Heart left ventricle (tissue), 16 donors: Measurements from ENCODE around the gene GATAD2A. TPM values are rescaled to one million over a fixed set of nuclear protein-coding genes. Genes with fewer than 3 reads are reported as not detected.
"Not testable (repeated sequence)": the region's sequence is repeated elsewhere in the genome, so short reads cannot be mapped to it uniquely, and the experiment has no call there.

Experiments used
- ATAC-seq, 4 donors: fragments of 200-7000 bp; cut with Tn5 transposase; one replicate each; pipeline ENCODE4 v1.9.1; 2020 to 2022; ENCODE audit warnings: moderate library complexity in 4 of 4, mild to moderate bottlenecking in 3 of 4, moderate number of reproducible peaks in 1 of 4
- DNase-seq, 5 donors: peaks; one replicate each; pipeline ENCODE4 v3.0.0-alpha.2; 2020
- H3K27ac ChIP-seq, 12 donors: fragments of 200-600 bp; sonication (generic) in 4 of 12; one replicate each; pipeline versions ENCODE4 v1.5.0 to v1.8.0; 2016 to 2022; ENCODE audit warnings: mild to moderate bottlenecking in 2 of 12
- H3K27me3 ChIP-seq, 9 donors: fragments of 200-600 bp; sonication (generic) in 2 of 9; one replicate each; pipeline versions ENCODE4 v1.5.1 to v1.8.0; 2016 to 2022; ENCODE audit warnings: mild to moderate bottlenecking in 3 of 9
- H3K36me3 ChIP-seq, 9 donors: fragments of 200-600 bp; sonication (generic) in 2 of 9; one replicate each; pipeline versions ENCODE4 v1.5.0 to v1.8.0; 2018 to 2022; ENCODE audit warnings: mild to moderate bottlenecking in 2 of 9
- H3K4me1 ChIP-seq, 12 donors: fragments of 200-600 bp; sonication (generic) in 4 of 12; one replicate each; pipeline versions ENCODE4 v1.5.0 to v1.8.0; 2016 to 2022; ENCODE audit warnings: mild to moderate bottlenecking in 3 of 12
- H3K4me3 ChIP-seq, 12 donors: fragments of 200-600 bp; sonication (generic) in 4 of 12; one replicate each; pipeline versions ENCODE4 v1.5.0 to v1.8.0; 2017 to 2022; ENCODE audit warnings: mild to moderate bottlenecking in 9 of 12, moderate library complexity in 4 of 12
- H3K9me3 ChIP-seq, 12 donors: fragments of 200-600 bp; sonication (generic) in 4 of 12; one replicate each; pipeline versions ENCODE4 v1.5.0 to v1.8.0; 2016 to 2022; ENCODE audit warnings: mild to moderate bottlenecking in 1 of 12
- POLR2A ChIP-seq, 2 donors: fragments of 450-650 bp; IDR thresholded peaks; one replicate each; pipeline ENCODE4 v1.6.1; 2017; ENCODE audit warnings: antibody characterized with exemption in 2 of 2, mild to moderate bottlenecking in 2 of 2, moderate library complexity in 2 of 2
- WGBS, 4 donors: extraction: QIAGEN DNeasy Blood & Tissue Kit in 2 of 4; methylation state at CpG; one replicate each; pipeline versions ENCODE4 v1.1.5 to v1.1.7; 2013 to 2018; 5-methylcytosine and 5-hydroxymethylcytosine counted together
- intact Hi-C, 10 donors: fragments of 100-400 bp; cut with DNase I; formaldehyde crosslinking; loops; one replicate each; pipeline versions ENCODE4 v1.11.1 to v1.14.2; 2022
- polyA plus RNA-seq, 2 donors: library from polyadenylated mRNA; stranded (reverse); fragments of 200-250 nt; gene quantifications; one replicate each; pipeline ENCODE4 v1.2.3, GENCODE V29; 2013
- total RNA-seq, 9 donors: library from RNA; depleted of rRNA in 2 of 9; stranded (reverse); fragments of >200 nt in 2 of 9; fragmentation: NEBNext Ultra II Directional in 3 of 9; extraction: Animal tissue kit (Norgen Biotek cat#: 25700) in 3 of 9; gene quantifications; one replicate each; pipeline versions ENCODE4 v1.1.0 to v1.2.4, GENCODE V29; 2016 to 2023
- TF ChIP-seq, protein P1 (sequence below), 12 donors: fragments of 200-600 bp; sonication (generic) in 4 of 12; IDR thresholded peaks; one replicate each; pipeline versions ENCODE4 v1.5.0 to v1.8.0; 2018 to 2022; ENCODE audit warnings: antibody characterized with exemption in 12 of 12, mild to moderate bottlenecking in 5 of 12
- donor health status: ischemic (EF 13 %, LVEDD 7.1; RV severe dilation, severe dysfunction).
- donor health status: healthy with polysubstance abuse.
- donor health status: DM: no; HTN: yes; CAD: no.
- donor health status: DM: no; HTN: no; CAD: no.
- donor health status: ischemic (EF 25% LVEDD 6.9; RV normal size, moderate dysfunction).
- donor health status: ischemic (EF 25% LVEDD 5.7; RV mildly dilated, moderate dysfunction).
- donor health status: healthy.
- donor health status: DM: yes; HTN: yes; CAD: no.
- donor health status: ischemic (EF 35%, LVEDD 5.7; RV mildly dilated, moderate dysfunction).
- donor health status: nonischemic (EF 11% LVEDD 7.7; RV severe dilation, severe dysfunction).
- donor health status: DM: yes; HTN: yes; CAD: no.
- donor health status: PGD.
- donor health status: ischemic (EF 29% LVEDD 5.4; RV normal size, mild dysfunction).
- donor health status: nonischemic (EF 23%, LVEDD 6.1; RV moderate dilation, normal function).

GATAD2A gene
- total and polyA plus RNA-seq, 11 donors: 7.5 to 49.5 (median 30.5) TPM

DNA sequence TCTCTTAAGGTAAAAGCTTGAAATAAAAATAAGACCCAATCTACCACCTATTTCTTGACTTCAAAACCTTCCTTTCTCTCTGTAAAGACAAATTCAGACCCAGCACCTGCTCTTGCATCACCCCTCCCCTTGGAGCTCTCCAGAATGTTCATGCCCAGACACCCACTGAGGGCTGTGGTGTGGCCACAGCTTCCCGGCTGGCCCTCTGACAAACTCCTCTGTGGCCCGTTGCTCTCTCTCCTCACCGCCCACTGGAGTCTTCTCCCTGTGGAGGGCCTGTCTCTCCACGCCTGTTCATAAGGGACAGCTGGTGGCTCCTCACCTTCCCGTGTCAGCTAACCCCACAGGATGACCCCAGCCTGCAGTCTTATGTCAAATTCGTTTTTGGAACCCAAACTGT is 60.7 kb downstream of the GATAD2A start:
- 92 to 97% (median 95%) methylated on average over 6 of the region's 6 CpGs for WGBS, 4 donors
- peak in 2 of 5 donors; percentile 2 to 17 for DNase-seq

DNA sequence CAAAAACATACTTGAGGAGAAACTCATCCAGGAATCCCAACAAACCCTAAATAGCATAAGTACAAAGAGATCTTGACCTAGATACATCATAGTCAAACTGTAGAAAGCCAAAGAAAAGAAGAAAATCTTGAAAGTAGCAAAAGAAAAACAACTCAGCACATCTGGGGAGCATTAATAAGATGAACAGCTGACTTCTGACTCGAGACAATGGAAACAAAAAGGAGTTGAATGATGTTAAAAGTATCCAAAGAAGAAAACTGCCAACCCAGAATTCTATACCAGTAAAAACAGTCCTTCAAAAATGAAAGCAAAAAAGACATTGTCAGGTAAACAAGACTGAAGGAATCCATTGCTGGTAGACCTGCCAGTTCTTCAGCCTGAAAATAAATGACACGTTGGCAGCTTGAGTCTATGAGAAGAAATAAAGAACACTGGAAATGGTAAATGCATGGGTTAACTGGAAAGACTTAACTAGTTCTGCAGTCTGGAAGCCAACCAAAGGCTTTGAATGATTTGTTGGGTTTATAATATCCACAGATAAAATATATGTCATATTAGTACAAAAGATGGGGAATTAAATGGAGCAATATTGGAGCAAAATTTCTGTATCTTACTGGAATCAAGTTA is 63.1 kb downstream of the GATAD2A start:
- Histone ChIP-seq H3K27ac (no peak overlapping the region), H3K4me3 (no peak overlapping the region), H3K9me3 (peaks cover 0 to 34% (median 15%) of the 10 kb centered on the region in 12 donors), H3K27me3 (no peaks in the 10 kb centered on the region), H3K4me1 (peaks cover 0 to 28% (median 16%) of the 10 kb centered on the region in 12 donors), H3K36me3 (peaks cover 0 to 47% (median 18%) of the 10 kb centered on the region in 9 donors)
- DNase-seq (no peak), ATAC-seq (no peak)
- TF ChIP-seq POLR2A (IDR thresholded peaks at IDR 0.05): no peak
- TF ChIP-seq, protein P1, sequence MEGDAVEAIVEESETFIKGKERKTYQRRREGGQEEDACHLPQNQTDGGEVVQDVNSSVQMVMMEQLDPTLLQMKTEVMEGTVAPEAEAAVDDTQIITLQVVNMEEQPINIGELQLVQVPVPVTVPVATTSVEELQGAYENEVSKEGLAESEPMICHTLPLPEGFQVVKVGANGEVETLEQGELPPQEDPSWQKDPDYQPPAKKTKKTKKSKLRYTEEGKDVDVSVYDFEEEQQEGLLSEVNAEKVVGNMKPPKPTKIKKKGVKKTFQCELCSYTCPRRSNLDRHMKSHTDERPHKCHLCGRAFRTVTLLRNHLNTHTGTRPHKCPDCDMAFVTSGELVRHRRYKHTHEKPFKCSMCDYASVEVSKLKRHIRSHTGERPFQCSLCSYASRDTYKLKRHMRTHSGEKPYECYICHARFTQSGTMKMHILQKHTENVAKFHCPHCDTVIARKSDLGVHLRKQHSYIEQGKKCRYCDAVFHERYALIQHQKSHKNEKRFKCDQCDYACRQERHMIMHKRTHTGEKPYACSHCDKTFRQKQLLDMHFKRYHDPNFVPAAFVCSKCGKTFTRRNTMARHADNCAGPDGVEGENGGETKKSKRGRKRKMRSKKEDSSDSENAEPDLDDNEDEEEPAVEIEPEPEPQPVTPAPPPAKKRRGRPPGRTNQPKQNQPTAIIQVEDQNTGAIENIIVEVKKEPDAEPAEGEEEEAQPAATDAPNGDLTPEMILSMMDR (IDR thresholded peaks at IDR 0.05): no peak
- intact Hi-C loops: loop anchor here in 2 of 10 donors (10.0 kb wide), 1 partner anchor 64 kb away; the partner anchor contains the start of gene GATAD2A (in 2 of the 2)
- whole genome bisulfite sequencing, 4 donors: 89 to 99% (median 97%) methylated on average over 2 of the region's 2 CpGs

More for the DNA sequence above, 60.7 kb downstream of the GATAD2A start:
- Histone ChIP-seq H3K9me3 (peaks cover 0 to 34% (median 15%) of the 10 kb centered on the region in 12 donors), H3K36me3 (peaks cover 0 to 42% (median 18%) of the 10 kb centered on the region in 9 donors), H3K4me3 (no peak overlapping the region), H3K27ac (no peak overlapping the region), H3K4me1 (peaks cover 7 to 42% (median 37%) of the 10 kb centered on the region in 12 donors), H3K27me3 (no peaks in the 10 kb centered on the region)
- intact Hi-C loops: loop anchor here in 2 of 10 donors (10.0 kb wide), 1 partner anchor 61 kb away; the partner anchor contains the start of gene GATAD2A (in 2 of the 2)
- no peak for ATAC-seq
- TF ChIP-seq, protein P1 (IDR thresholded peaks at IDR 0.05): no peak
- no peak for TF ChIP-seq POLR2A (IDR thresholded peaks at IDR 0.05)

DNA sequence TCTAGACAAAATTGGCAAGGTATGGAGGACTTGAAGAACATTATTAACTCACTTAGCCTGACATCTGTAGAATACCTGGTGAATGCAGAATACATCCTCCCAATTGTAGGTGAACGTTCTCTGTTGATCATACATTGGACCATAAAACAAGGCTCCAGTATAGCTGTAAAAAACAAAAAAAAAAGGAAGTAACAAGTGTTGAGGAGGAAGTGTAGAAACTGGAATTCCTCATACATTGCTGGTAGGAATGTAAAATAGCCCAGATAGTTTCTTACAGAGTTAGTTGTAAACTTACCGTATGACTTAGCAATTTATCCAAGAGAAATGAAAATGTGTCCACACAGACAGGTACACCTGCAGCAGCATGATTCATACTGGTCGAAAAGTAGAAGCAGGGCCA is 65.1 kb downstream of the GATAD2A start:
- H3K27me3 ChIP-seq: no peaks in the 10 kb centered on the region
- peaks cover 0 to 49% (median 15%) of the 10 kb centered on the region in 9 donors for H3K36me3 ChIP-seq
- H3K27ac ChIP-seq: peak overlapping the region in 1 of 12 donors; percentile 59
- ATAC-seq (no peak), DNase-seq (no peak)
- intact Hi-C loops: loop anchor here in 1 of 10 donors (5.0 kb wide), 1 partner anchor 33 kb away; no protein-coding TSS in a partner anchor
- no peak overlapping the region for H3K4me3 ChIP-seq
- H3K9me3 ChIP-seq: peaks cover 0 to 34% (median 15%) of the 10 kb centered on the region in 12 donors
- no peak for TF ChIP-seq POLR2A (IDR thresholded peaks at IDR 0.05)
- TF ChIP-seq, protein P1 (IDR thresholded peaks at IDR 0.05): no peak
- peaks cover 0 to 33% (median 8%) of the 10 kb centered on the region in 12 donors for H3K4me1 ChIP-seq
- WGBS, 4 donors: 89 to 97% (median 95%) methylated on average over 3 of the region's 3 CpGs

DNA sequence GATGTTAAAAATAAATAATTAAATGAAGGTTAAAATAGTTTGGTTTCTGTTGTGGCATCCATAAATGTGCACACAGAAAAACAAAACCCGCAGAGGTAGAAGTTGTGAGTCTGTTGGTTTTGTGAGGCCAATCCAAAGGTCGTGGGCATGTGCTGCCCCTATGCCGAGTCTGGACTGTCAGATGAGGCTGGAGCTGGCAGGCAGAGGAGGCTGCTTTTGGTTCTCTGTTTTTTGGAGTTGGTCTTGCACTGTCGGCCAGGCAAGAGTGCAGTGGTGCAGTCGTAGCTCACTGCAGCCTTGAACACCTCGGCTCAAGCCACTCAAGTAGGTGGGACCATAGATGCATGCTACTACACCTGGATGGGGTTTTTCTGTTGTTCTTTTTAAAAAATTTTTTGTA is 66.2 kb downstream of the GATAD2A start:
- Histone ChIP-seq H3K27ac (peak overlapping the region in 1 of 12 donors; percentile 15), H3K4me3 (no peak overlapping the region), H3K36me3 (peaks cover 0 to 39% (median 8%) of the 10 kb centered on the region in 9 donors), H3K27me3 (no peaks in the 10 kb centered on the region), H3K9me3 (peaks cover 0 to 31% (median 15%) of the 10 kb centered on the region in 12 donors), H3K4me1 (peaks cover 0 to 44% (median 10%) of the 10 kb centered on the region in 12 donors)
- no peak for ATAC-seq
- intact Hi-C loops: loop anchor here in 1 of 10 donors (5.0 kb wide), 1 partner anchor 34 kb away; no protein-coding TSS in a partner anchor
- TF ChIP-seq, protein P1 (IDR thresholded peaks at IDR 0.05): no peak
- no peak for TF ChIP-seq POLR2A (IDR thresholded peaks at IDR 0.05)
- 79 to 98% (median 91%) methylated on average over 6 of the region's 6 CpGs for WGBS, 4 donors
- peak in 1 of 5 donors; percentile 15 for DNase-seq

DNA sequence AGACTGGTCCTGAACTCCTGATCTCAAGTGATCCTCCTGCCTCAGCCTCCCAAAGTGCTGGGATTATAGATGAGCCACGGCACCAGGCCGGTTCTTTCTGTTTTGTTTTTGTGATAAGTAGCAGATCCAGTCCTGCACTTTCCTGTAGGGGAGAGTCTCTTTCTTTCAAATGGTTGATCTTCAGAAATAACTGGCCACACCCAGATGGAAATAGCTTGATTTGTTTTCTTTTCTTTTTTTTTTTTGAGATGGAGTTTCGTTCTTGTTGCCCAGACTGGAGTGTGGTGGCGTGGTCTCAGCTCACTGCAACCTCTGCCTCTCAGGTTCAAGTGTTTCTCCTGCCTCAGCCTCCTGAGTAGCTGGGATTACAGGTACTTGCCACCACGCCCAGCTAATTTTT is 66.6 kb downstream of the GATAD2A start:
- WGBS, 4 donors: 63 to 79% (median 70%) methylated on average over 5 of the region's 5 CpGs

More for the DNA sequence above, 66.6 kb downstream of the GATAD2A start:
- peaks cover 0 to 27% (median 15%) of the 10 kb centered on the region in 12 donors for H3K9me3 ChIP-seq
- peaks cover 0 to 44% (median 10%) of the 10 kb centered on the region in 12 donors for H3K4me1 ChIP-seq
- not testable (repeated sequence) for H3K27me3 ChIP-seq, ATAC-seq, H3K4me3 ChIP-seq, DNase-seq
- intact Hi-C loops: loop anchor here in 1 of 10 donors (5.0 kb wide), 1 partner anchor 35 kb away; no protein-coding TSS in a partner anchor
- peaks cover 0 to 35% (median 5%) of the 10 kb centered on the region in 9 donors for H3K36me3 ChIP-seq
- peak overlapping the region in 1 of 12 donors; percentile 15 for H3K27ac ChIP-seq
